GM19463 (cell line): Measurements from ENCODE around the gene OR2V1.
"Not testable (repeated sequence)": the region's sequence is repeated elsewhere in the genome, so short reads cannot be mapped to it uniquely, and the experiment has no call there.

Experiments used
- ATAC-seq: cut with Tn5 transposase; IDR thresholded peaks from one replicate; pipeline ENCODE4 v1.9.1; 2021; ENCODE audit warnings: mild to moderate bottlenecking, moderate library complexity; ENCODE audit not compliant: unreplicated experiment

The OR2V1 gene

DNA sequence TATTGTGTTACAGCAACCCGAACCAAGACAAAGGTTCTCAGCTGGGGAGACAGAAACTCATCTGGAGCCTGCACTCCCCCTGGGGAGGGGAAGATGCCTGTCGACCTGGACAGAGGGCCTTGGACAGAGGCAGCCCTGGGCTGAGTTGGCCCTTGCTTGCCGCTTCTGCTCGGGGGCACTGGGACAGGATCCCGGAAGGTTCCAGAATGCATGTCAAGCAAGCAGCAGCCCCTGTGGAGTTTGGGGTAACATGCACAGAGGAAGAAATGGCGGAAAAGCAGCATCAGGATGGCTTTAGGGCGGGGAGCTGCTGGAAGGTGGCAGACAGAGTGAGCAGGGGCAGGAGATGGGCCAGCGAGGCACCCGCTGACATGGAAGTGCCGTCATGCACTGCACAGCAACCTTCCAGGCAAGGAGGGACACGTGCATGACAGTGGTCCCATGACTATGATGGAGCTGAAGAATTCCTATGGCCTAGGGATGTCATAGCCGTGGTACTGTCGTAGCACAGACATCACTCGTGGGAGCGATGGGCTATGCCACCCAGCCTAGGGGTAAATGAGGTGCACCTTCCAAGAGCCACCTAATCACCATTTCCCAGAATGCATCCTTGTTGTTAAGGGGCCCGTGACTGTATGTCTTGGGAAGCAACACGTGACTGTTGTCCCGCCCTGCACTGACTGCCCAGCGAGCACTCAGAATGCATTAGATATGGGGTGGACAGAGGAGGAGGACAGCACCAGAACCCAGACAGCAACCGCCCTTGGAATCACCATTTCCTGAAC lies 26.2 kb downstream of the OR2V1 start:
- ATAC-seq = not testable (repeated sequence)

DNA sequence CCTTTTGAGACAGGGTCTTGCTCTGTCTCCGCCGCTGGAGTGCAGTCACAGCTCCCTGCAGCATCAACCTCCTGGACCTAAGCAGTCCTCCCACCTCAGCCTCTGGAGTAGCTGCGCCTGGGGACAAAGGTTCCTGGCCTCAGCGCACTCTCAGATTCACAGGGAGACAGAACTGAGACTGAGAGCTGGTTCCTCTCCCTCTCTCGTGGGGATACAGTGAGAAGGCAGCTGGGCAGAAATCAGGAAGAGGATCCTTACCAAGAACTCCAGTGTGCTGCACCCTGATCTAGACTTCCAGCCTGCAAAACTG lies 26.8 kb downstream of the OR2V1 start:
- not testable (repeated sequence) for ATAC-seq

DNA sequence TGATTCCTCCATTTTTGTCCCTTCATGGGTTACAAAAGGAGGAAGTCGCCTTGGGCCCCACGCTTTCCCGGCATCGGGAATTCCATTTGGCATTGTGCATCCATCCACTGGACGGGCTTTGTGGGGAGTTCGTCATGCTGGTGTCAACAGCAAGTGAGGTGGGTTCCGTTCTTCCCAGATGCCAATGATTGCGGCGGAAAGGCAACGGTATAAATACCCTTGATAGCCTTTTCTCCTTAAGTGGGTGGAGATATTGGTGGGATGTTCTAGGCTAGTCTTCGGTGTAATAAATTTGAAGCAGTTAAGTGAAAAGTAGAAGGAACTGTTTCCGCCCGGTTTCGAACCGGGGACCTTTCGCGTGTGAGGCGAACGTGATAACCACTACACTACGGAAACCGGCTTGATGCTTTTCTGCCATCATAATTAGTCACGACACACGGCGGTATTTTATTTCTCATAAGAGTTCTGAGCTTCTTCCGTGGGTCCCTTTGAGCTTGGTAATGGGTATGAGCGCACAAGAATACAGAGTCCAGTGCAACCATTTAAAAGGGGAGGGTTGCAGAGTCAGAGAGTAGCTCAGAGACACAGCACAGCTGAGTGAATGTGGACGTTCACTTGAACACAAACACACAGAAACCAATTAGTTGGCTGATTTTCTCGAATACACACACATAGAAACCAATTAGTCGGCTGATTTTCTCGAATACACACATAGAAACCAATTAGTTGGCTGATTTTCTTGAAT lies 28.9 kb downstream of the OR2V1 start:
- not testable (repeated sequence) for ATAC-seq

GRCh38 chr5:181101030-181101641 lies 29.8 kb downstream of the OR2V1 start:
- ATAC-seq = not testable (repeated sequence)

DNA sequence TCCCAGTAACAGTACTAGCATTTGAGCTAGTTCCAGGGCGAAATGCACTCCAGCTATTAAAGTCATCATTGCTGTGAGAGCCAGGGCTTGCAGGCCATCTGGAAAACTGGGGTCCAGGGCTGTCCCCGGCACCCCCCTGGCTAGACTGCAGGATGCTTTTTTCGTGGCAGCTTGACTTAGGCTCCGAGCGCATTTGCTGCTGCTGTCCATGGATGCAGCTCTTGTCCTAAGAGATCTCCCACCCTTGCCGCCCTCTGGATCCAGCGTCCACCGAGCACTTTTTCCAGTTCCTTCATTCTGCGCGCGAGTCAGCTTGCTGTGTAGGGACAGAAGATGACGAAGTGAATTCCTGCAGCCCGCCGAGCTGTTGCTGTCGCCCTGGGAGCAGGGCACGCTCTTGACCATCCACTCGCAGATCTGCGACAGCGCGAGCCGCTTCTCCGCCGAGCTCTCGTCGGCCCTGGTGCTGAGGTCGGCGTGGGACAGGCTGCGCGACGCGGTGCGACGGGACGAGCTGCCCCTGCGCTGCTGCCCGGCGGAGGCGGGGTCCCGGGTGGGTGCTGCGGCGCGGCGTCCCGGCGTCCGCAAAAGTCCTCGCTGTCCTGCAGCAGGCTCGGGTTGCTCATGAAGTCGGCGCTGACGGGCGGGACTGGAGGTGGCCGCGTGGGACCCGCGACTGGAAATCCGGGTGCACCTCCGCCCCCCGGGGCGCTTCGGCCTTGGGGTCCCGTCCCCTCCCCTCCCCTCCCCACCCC lies 30.7 kb downstream of the OR2V1 start:
- ATAC-seq = no peak

DNA sequence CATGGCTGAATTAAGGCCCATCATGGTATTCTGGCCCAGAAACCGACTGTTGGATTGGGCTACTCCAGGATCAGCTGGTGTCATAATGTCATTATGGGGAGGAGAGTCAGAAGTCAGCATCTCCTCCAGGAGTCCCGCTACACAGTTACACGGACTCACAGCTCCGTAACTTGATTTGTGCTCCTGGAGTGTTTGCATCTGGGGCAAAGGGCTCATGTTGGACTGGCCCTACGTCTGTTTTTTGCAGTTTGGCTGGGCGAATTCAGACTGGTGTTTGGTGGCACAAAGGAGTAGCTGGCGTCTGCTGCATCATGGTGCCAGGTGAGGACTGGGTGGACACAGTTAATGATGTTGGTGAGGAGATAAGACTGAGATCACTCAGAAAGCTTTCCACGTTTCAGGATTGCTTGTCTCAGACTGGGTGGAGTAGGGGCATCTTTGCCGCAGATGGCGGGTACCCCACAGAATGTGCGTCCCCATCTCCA lies 31.3 kb downstream of the OR2V1 start:
- no peak for ATAC-seq

DNA sequence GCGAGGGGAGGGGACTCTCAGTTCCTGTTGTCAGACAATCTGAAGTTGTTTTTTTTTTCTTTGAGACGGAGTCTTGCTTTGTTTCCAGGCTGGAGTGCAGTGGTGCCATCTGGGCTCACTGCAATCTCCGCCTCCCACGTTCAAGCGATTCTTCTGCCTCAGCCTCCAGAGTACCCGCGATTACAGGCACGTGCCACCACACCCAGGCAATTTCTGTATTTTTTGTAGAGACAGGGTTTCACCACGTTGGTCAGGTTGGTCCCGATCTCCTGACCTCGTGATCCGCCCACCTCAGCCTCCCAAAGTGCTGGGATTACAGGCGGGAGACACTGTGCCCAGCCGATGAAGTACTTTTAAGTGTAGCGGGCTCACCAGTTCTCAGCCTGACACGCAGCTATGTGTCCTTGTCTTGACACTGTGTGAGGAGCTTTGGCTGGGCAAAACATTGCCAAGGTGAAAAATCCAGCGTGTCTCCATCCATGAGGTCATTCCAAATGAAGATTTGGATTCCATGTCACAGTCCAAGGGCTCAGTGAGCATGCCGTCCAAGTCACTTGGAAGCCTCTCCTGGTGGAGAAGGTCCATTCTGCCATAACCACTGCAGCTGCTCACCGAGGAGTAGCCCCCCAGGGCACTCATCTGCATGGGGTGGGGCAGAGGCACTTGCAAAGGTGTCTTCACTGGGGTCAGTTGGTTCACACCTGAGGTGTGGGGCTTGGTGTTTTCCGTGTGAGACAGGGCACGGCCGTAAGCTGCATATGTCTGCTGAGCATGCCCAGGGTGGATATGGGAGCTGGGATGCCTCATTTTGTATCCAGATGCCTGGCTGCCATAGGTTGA lies 32.0 kb downstream of the OR2V1 start:
- no peak for ATAC-seq

DNA sequence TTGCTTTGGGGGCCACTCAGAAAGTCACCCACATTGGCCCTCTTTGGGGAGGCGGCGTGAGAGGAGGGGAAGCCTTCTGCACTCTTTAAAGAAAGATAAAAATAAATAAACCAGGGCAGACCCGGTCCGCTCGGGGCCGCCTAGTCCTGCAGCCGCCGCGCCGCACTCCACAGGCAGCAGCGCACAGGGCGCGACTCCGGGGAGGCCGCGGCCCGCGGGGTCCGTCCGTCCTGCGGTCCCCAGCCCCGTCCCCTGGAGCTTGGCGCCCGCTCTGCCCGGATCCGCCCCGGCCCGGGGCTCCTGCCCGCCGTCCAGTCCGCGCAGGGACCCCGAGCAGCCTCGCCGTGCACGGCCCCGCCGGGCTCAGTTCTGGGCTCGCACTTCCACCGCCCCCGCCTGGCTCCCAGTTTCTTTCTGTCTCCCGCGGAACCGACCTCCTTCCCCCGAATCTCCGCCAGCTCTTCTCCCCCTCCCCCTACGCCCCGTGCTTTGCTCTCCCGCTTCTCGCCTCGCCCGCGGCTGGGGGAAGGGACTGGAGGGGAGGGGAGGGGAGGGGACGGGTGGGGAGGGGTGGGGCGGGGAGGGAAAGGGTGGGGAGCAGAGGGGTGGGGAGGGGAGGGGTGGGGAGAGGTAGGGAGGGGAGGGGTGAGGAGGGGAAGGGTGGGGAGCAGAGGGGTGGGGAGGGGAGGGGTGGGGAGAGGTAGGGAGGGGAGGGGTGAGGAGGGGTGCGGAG lies 33.0 kb downstream of the OR2V1 start:
- ATAC-seq = not testable (repeated sequence)

DNA sequence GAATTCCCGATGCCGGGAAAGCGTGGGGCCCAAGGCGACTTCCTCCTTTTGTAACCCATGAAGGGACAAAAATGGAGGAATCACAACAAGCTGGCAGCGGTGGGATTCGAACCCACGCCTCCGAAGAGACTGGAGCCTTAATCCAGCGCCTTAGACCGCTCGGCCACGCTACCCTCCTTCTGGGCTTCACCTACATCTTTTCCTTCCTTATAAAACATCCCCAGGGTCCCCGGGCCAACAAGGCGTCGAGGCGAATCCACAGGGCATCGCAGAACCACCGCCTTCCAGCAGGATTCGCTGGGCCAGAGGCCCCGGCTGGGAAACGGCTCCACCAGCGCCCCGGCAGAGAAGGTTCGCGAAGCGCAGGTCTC lies 33.6 kb downstream of the OR2V1 start:
- ATAC-seq = not testable (repeated sequence)

DNA sequence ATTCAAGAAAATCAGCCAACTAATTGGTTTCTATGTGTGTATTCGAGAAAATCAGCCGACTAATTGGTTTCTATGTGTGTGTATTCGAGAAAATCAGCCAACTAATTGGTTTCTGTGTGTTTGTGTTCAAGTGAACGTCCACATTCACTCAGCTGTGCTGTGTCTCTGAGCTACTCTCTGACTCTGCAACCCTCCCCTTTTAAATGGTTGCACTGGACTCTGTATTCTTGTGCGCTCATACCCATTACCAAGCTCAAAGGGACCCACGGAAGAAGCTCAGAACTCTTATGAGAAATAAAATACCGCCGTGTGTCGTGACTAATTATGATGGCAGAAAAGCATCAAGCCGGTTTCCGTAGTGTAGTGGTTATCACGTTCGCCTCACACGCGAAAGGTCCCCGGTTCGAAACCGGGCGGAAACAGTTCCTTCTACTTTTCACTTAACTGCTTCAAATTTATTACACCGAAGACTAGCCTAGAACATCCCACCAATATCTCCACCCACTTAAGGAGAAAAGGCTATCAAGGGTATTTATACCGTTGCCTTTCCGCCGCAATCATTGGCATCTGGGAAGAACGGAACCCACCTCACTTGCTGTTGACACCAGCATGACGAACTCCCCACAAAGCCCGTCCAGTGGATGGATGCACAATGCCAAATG lies 34.1 kb downstream of the OR2V1 start:
- ATAC-seq = not testable (repeated sequence)

DNA sequence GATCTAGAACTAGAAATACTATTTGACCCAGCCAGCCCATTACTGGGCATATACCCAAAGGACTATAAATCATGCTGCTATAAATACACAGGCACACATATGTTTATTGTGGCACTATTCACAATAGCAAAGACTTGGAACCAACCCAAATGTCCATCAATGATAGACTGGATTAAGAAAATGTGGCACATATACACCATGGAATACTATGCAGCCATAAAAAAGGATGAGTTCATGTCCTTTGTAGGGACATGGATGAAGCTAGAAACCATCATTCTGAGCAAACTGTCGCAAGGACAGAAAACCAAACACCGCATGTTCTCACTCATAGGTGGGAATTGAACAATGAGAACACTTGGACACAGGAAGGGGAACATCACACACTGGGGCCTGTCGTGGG lies 35.8 kb downstream of the OR2V1 start:
- not testable (repeated sequence) for ATAC-seq

DNA sequence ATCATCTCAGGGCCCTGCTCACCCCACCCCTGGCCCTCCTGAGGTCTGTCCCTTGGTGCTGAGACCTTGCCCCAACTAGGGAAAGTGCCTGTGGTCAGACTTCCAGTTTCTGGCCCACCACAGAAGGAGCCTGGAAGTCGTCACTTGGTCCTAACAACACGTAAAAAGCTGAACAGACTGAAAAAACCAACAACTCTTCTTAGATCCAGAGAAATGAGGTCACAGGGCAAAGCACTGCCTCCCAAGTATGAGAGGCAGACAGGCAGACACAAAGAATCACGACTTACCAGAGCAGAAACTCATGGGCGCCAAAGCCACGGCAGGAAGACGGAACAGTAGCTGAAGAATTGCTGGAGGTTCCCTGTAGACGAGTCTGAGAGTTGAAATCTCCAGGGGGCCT lies 38.5 kb downstream of the OR2V1 start:
- no peak for ATAC-seq

DNA sequence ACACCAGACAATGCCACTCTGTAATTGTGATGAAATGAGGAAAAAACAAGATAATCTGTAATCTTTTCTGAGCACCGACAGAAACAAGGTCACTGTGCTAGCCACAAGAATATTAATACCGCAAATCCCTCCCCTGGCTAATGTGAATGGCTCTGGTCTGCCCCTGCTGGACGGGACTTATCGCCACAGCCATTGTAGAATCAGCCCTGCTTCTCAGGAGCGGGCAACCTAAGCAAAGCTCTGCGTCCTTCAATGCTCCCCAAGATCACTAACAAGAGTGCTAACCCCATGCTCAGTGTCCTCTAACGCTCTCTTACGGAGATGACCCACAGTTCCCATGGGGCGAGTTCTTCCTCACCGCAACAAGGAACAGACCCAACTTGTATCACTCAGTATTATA lies 42.7 kb downstream of the OR2V1 start:
- ATAC-seq = no peak

DNA sequence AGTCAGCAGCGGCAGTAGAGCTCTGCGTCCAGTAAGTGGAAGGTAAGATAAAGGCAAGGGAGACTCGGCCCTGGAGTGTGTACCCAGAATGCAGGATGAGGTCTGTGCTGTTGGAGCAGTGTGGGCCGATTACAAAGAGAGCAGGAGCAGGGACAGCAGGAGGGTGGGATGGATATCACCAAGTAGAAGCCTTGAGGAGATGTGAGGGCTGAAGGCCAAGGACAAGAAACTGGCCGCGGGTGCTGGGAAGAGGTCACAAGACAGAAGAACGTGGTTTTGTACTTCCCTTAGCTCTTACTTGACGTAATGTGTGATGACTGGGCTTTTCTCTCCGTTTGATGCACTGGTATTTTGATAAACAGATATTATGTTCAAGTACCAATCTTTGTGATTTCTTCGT lies 43.7 kb downstream of the OR2V1 start:
- ATAC-seq = no peak

GRCh38 chr5:181086884-181087205 lies 44.1 kb downstream of the OR2V1 start:
- ATAC-seq = no peak

- ATAC-seq = no peak
Measured at GRCh38 chr5:181086026-181086883, 44.7 kb downstream of the OR2V1 start.

- ATAC-seq = no peak
Measured at GRCh38 chr5:181084621-181085195, 46.3 kb downstream of the OR2V1 start.

- no peak for ATAC-seq
Measured at GRCh38 chr5:181081989-181082388, 49.0 kb downstream of the OR2V1 start.
